Right lobe of liver (tissue), 6 donors: ENCODE measurements around the gene ZNF511. TPM values are rescaled to one million over a fixed set of nuclear protein-coding genes. Genes with fewer than 3 reads are reported as not detected.

Source experiments
- ATAC-seq, 4 donors: fragments of 200-7000 bp; cut with Tn5 transposase; one replicate each; pipeline ENCODE4 v1.9.1; 2020; ENCODE audit warnings: mild to moderate bottlenecking in 4 of 4, moderate library complexity in 4 of 4
- DNase-seq, 3 donors: peaks; one replicate each; pipeline ENCODE4 v3.0.0-alpha.2; 2020
- H3K27ac ChIP-seq, 3 donors: fragments of 200-600 bp; one replicate each; pipeline ENCODE4 v1.8.0; 2022
- H3K27me3 ChIP-seq, 2 donors: fragments of 200-600 bp; one replicate each; pipeline ENCODE4 v1.8.0; 2022
- H3K36me3 ChIP-seq, 4 donors: fragments of 200-600 bp; sonication (generic) in 1 of 4; one replicate each; pipeline versions ENCODE4 v1.5.1 to v1.8.0; 2017 to 2022; ENCODE audit warnings: control low read depth in 1 of 4
- H3K4me1 ChIP-seq, 4 donors: fragments of 200-600 bp; sonication (generic) in 1 of 4; one replicate each; pipeline versions ENCODE4 v1.5.1 to v1.8.0; 2017 to 2022; ENCODE audit warnings: control low read depth in 1 of 4
- H3K4me3 ChIP-seq, 3 donors: fragments of 200-600 bp; one replicate each; pipeline ENCODE4 v1.8.0; 2022
- H3K9me3 ChIP-seq, 4 donors: fragments of 200-600 bp; sonication (generic) in 1 of 4; one replicate each; pipeline versions ENCODE4 v1.5.1 to v1.8.0; 2017 to 2022; ENCODE audit warnings: control low read depth in 1 of 4
- POLR2A ChIP-seq: fragments of 450-650 bp; IDR thresholded peaks from one replicate; pipeline ENCODE4 v1.6.1; 2017; ENCODE audit warnings: antibody characterized with exemption, mild to moderate bottlenecking
- WGBS: methylation state at CpG from one replicate; pipeline ENCODE4 v1.1.6; 2018; ENCODE audit warnings: low coverage, low lambda C conversion rate; ENCODE audit not compliant: insufficient coverage; ENCODE audit errors: missing lambda C conversion rate; 5-methylcytosine and 5-hydroxymethylcytosine counted together
- intact Hi-C, 2 donors: fragments of 100-400 bp; cut with DNase I; formaldehyde crosslinking; loops; one replicate each; pipeline versions ENCODE4 v1.11.2 to v1.14.1; 2022
- total RNA-seq, 6 experiments: library from RNA; depleted of rRNA in 2 of 6; stranded (reverse); fragments of >200 nt in 2 of 6; fragmentation: NEBNext Ultra II Directional in 3 of 6; extraction: Animal tissue kit (Norgen Biotek cat#: 25700) in 3 of 6; gene quantifications; one replicate each; pipeline versions ENCODE4 v1.1.0 to v1.2.4, GENCODE V29; 2016 to 2023
- TF ChIP-seq, protein P1 (sequence below), 4 donors: fragments of 200-600 bp in 3 of 4; fragments of 450-650 bp in 1 of 4; IDR thresholded peaks; one replicate each; pipeline versions ENCODE4 v1.5.1 to v1.8.0; 2016 to 2022; ENCODE audit warnings: antibody characterized with exemption in 4 of 4, mild to moderate bottlenecking in 2 of 4
- donor health status: DM: no; HTN: yes; CAD: no.
- donor health status: DM: no; HTN: no; CAD: no.
- donor health status: DM: no; HTN: no; CAD: no.
- donor health status: DM: no; HTN: yes; CAD: no.
- donor health status: DM: no; HTN: yes; CAD: no.

ZNF511 gene
- total RNA-seq, 6 experiments from 2014 or later, result 17.4 to 30.2 (median 25.9) TPM

GRCh38 chr10:133341983-133342382 lies 33.3 kb downstream of the ZNF511 start:
- H3K9me3 ChIP-seq, result no peaks in the 10 kb centered on the region
- TF ChIP-seq, protein P1, sequence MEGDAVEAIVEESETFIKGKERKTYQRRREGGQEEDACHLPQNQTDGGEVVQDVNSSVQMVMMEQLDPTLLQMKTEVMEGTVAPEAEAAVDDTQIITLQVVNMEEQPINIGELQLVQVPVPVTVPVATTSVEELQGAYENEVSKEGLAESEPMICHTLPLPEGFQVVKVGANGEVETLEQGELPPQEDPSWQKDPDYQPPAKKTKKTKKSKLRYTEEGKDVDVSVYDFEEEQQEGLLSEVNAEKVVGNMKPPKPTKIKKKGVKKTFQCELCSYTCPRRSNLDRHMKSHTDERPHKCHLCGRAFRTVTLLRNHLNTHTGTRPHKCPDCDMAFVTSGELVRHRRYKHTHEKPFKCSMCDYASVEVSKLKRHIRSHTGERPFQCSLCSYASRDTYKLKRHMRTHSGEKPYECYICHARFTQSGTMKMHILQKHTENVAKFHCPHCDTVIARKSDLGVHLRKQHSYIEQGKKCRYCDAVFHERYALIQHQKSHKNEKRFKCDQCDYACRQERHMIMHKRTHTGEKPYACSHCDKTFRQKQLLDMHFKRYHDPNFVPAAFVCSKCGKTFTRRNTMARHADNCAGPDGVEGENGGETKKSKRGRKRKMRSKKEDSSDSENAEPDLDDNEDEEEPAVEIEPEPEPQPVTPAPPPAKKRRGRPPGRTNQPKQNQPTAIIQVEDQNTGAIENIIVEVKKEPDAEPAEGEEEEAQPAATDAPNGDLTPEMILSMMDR (IDR thresholded peaks at IDR 0.05), result no peak
- TF ChIP-seq POLR2A, result no peak
- no peak for DNase-seq
- 66% methylated on average over 4 of the region's 4 CpGs for WGBS
- ATAC-seq, result no peak
- H3K4me3 ChIP-seq, result no peak overlapping the region
- peaks cover 0 to 6% (median 0%) of the 10 kb centered on the region in 4 donors for H3K4me1 ChIP-seq
- no peaks in the 10 kb centered on the region for H3K27me3 ChIP-seq
- intact Hi-C loops, result no loop called here
- no peaks in the 10 kb centered on the region for H3K36me3 ChIP-seq
- H3K27ac ChIP-seq, result no peak overlapping the region

- Histone ChIP-seq H3K27me3 (no peaks in the 10 kb centered on the region), H3K27ac (no peak overlapping the region), H3K36me3 (no peaks in the 10 kb centered on the region), H3K9me3 (no peaks in the 10 kb centered on the region), H3K4me3 (no peak overlapping the region), H3K4me1 (peaks cover 0 to 6% (median 0%) of the 10 kb centered on the region in 4 donors)
- no peak for TF ChIP-seq POLR2A
- TF ChIP-seq, protein P1 (IDR thresholded peaks at IDR 0.05), result no peak
- DNase-seq, result no peak
- WGBS, result 40% methylated on average over 2 of the region's 8 CpGs
- intact Hi-C loops, result no loop called here
- ATAC-seq, result no peak
These were observed 34.2 kb downstream of the ZNF511 start for GRCh38 chr10:133342942-133343341.

GRCh38 chr10:133343558-133343957 lies 34.8 kb downstream of the ZNF511 start:
- intact Hi-C loops, result no loop called here
- Histone ChIP-seq H3K27me3 (no peaks in the 10 kb centered on the region), H3K36me3 (no peaks in the 10 kb centered on the region), H3K4me3 (no peak overlapping the region), H3K9me3 (no peaks in the 10 kb centered on the region), H3K4me1 (peaks cover 0 to 6% (median 0%) of the 10 kb centered on the region in 4 donors), H3K27ac (no peak overlapping the region)
- WGBS, result 54% methylated on average over 8 of the region's 9 CpGs
- DNase-seq (no peak), ATAC-seq (no peak)
- TF ChIP-seq, protein P1 (IDR thresholded peaks at IDR 0.05), result no peak
- no peak for TF ChIP-seq POLR2A

DNA sequence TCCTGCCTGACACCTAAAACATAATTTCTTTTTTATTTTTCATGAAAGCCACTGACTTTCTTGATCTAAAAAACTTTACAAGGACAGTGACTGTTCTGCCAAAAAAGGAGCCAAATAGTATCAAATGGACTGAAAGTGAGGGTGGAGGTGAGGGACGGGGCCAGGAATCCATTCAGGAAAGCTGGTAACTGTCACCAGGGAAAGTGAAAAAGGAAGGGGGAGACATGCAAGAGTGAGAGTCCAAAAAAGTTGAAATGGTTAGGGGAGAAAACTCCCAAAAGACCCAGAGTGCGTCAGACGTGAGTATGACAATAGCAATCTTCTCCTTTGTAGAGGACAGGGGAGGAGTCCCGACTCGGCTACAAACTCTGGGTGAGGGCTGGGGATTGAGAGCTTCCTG lies 35.5 kb downstream of the ZNF511 start:
- H3K27me3 ChIP-seq, result no peaks in the 10 kb centered on the region
- DNase-seq, result no peak

More for the DNA sequence above, 35.5 kb downstream of the ZNF511 start:
- intact Hi-C loops, result no loop called here
- Histone ChIP-seq H3K27ac (no peak overlapping the region), H3K9me3 (no peaks in the 10 kb centered on the region), H3K36me3 (no peaks in the 10 kb centered on the region), H3K4me1 (peaks cover 0 to 10% (median 0%) of the 10 kb centered on the region in 4 donors), H3K4me3 (no peak overlapping the region)
- whole genome bisulfite sequencing, result 29% methylated on average over 4 of the region's 5 CpGs
- ATAC-seq, result no peak
- no peak for TF ChIP-seq POLR2A
- TF ChIP-seq, protein P1 (IDR thresholded peaks at IDR 0.05), result no peak
